HG03575 (cell line): ENCODE data around the gene SPOP.
A peak's percentile ranks its signal among the peaks of the same experiment; 100 is the strongest.
"Not testable (repeated sequence)": the region's sequence is repeated elsewhere in the genome, so short reads cannot be mapped to it uniquely, and the experiment has no call there.

Experiments
- ATAC-seq: cut with Tn5 transposase; IDR thresholded peaks from one replicate; pipeline ENCODE4 v1.9.1; 2021; ENCODE audit not compliant: unreplicated experiment, insufficient number of reproducible peaks, low FRiP score; ENCODE audit errors: extremely low read depth

Gene SPOP

GRCh38 chr17:49698005-49698404 lies 20.1 kb upstream of the SPOP start:
- ATAC-seq = no peak

GRCh38 chr17:49696233-49696761 lies 18.4 kb upstream of the SPOP start:
- no peak for ATAC-seq

GRCh38 chr17:49695698-49696232 lies 17.9 kb upstream of the SPOP start:
- no peak for ATAC-seq

GRCh38 chr17:49694847-49695697 lies 17.2 kb upstream of the SPOP start:
- ATAC-seq = no peak

- ATAC-seq = no peak
These were observed 14.9 kb upstream of the SPOP start for GRCh38 chr17:49692751-49693150.

GRCh38 chr17:49691677-49692191 lies 13.8 kb upstream of the SPOP start:
- no peak for ATAC-seq

- no peak for ATAC-seq
These were observed 13.3 kb upstream of the SPOP start for GRCh38 chr17:49691086-49691676.

GRCh38 chr17:49690256-49690655 lies 12.4 kb upstream of the SPOP start:
- ATAC-seq = no peak

- ATAC-seq = no peak
These were observed 11.0 kb upstream of the SPOP start for GRCh38 chr17:49688848-49689247.

GRCh38 chr17:49687878-49688491 lies 10.1 kb upstream of the SPOP start:
- no peak for ATAC-seq

- no peak for ATAC-seq
These were observed 3.4 kb upstream of the SPOP start for GRCh38 chr17:49681106-49681979.

GRCh38 chr17:49680314-49680713 lies 2.4 kb upstream of the SPOP start:
- ATAC-seq = no peak

- no peak for ATAC-seq
These were observed 564 bp downstream of the SPOP start for GRCh38 chr17:49677134-49677932.

GRCh38 chr17:49676276-49676868 lies 1.5 kb downstream of the SPOP start:
- ATAC-seq = peak; percentile 63

- no peak for ATAC-seq
These were observed 3.4 kb downstream of the SPOP start for GRCh38 chr17:49674507-49674906.

- ATAC-seq = not testable (repeated sequence)
These were observed 4.2 kb downstream of the SPOP start for GRCh38 chr17:49673679-49674078.

GRCh38 chr17:49670641-49671040 lies 7.3 kb downstream of the SPOP start:
- no peak for ATAC-seq
